HCT116 (cell line): ENCODE measurements around the gene MMD. TPM values are rescaled to one million over a fixed set of nuclear protein-coding genes. Genes with fewer than 3 reads are reported as not detected.
A peak's percentile ranks its signal among the peaks of the same experiment; 100 is the strongest.

Experiments
- ATAC-seq: fragments of 200-7000 bp; cut with Tn5 transposase; 2 replicates; pipeline ENCODE4 v1.9.1; 2020; ENCODE audit warnings: mild to moderate bottlenecking, moderate library complexity
- BruUV-seq: library from RNA; stranded (reverse); fragments of 400-500 nt; replicated peaks from 2 replicates; lab custom pipeline; 2021; lab: Mats Ljungman, UMichigan
- CTCF ChIA-PET: fragments of 300-600 bp; sonication (Branson Sonifier 250); formaldehyde crosslinking; loops from one replicate; lab custom pipeline; 2021; ENCODE audit warnings: antibody characterized with exemption; lab: Charles Lee
- POLR2A ChIA-PET: fragments of 300-600, 350-600 bp; sonication (Branson Sonifier 250); formaldehyde crosslinking; loops from one replicate; lab custom pipeline; 2021; ENCODE audit warnings: antibody characterized with exemption; lab: Charles Lee
- RAD21 ChIA-PET, 2 experiments: fragments of 300-600 bp; sonication (Branson Sonifier 250); formaldehyde crosslinking; loops; one replicate each; lab custom pipeline; 2023; ENCODE audit warnings: low total read pairs in 2 of 2; ENCODE audit not compliant: uncharacterized antibody in 2 of 2, unreplicated experiment in 2 of 2, low non-redundant PET in 1 of 2; lab: Charles Lee
- DNase-seq: peaks from one replicate; pipeline ENCODE4 v3.0.0-alpha.2; 2010; ENCODE audit warnings: low read depth, low spot score
- H2AFZ ChIP-seq: fragments of 200-600 bp; shearing (Covaris generic), sonication (generic); 2 replicates; pipeline ENCODE4 v1.6.1; 2017; ENCODE audit warnings: low read depth, mixed run types, mixed read lengths, antibody characterized with exemption, low read length; ENCODE audit not compliant: poor library complexity, severe bottlenecking
- H3K27ac ChIP-seq: 2 replicates; pipeline ENCODE4 v1.5.1; 2012; ENCODE audit warnings: low read depth, low read length
- H3K27me3 ChIP-seq: fragments of 200-600 bp; sonication (generic); 2 replicates; pipeline ENCODE4 v1.6.1; 2016; ENCODE audit warnings: mixed run types, low read length, mixed read lengths; ENCODE audit not compliant: insufficient read depth
- H3K36me3 ChIP-seq, 2 experiments: fragments of 200-500 bp in 1 of 2; fragments of 200-600 bp in 1 of 2; sonication (Bioruptor generic) in 1 of 2; sonication (generic) in 1 of 2; 2 replicates each; pipeline versions ENCODE4 v1.5.1 to v1.6.1; 2014 to 2016; ENCODE audit warnings: low read length in 2 of 2, inconsistent platforms in 1 of 2, mixed read lengths in 1 of 2, mixed run types in 1 of 2; ENCODE audit not compliant: insufficient read depth in 2 of 2, control insufficient read depth in 1 of 2
- H3K4me1 ChIP-seq, 2 experiments: fragments of 200-600 bp in 1 of 2; sonication (generic) in 1 of 2; 2 replicates each; pipeline versions ENCODE4 v1.5.1 to v1.6.1; 2012 to 2017; ENCODE audit warnings: low read length in 2 of 2, inconsistent platforms in 1 of 2, mild to moderate bottlenecking in 1 of 2, mixed read lengths in 1 of 2, mixed run types in 1 of 2, moderate library complexity in 1 of 2; ENCODE audit not compliant: insufficient read depth in 2 of 2, control insufficient read depth in 1 of 2
- H3K4me2 ChIP-seq: fragments of 200-600 bp; sonication (generic); 2 replicates; pipeline ENCODE4 v1.6.1; 2017; ENCODE audit warnings: mixed run types, low read length, mixed read lengths
- H3K4me3 ChIP-seq, 2 experiments: fragments of 200-600 bp in 1 of 2; sonication (generic) in 1 of 2; replicated peaks in 1 of 2; 2 replicates each; pipeline ENCODE4 v1.5.1; 2011 to 2016; ENCODE audit warnings: low read length in 2 of 2, control low read depth in 1 of 2, low read depth in 1 of 2, mild to moderate bottlenecking in 1 of 2, mixed read lengths in 1 of 2, mixed run types in 1 of 2
- H3K79me2 ChIP-seq: fragments of 200-600 bp; sonication (generic); 2 replicates; pipeline ENCODE4 v1.6.1; 2017; ENCODE audit warnings: mild to moderate bottlenecking, mixed run types, low read length, moderate library complexity, mixed read lengths; ENCODE audit not compliant: insufficient read depth
- H3K9ac ChIP-seq: fragments of 200-600 bp; sonication (generic); 2 replicates; pipeline ENCODE4 v1.6.1; 2016; ENCODE audit warnings: low read length, mixed read lengths
- H3K9me2 ChIP-seq: fragments of 200-600 bp; sonication (generic), shearing (Covaris generic); 2 replicates; pipeline ENCODE4 v1.6.1; 2017; ENCODE audit warnings: mixed run types, mild to moderate bottlenecking, moderate library complexity; ENCODE audit not compliant: insufficient read depth
- H3K9me3 ChIP-seq, 2 experiments: fragments of 200-500 bp in 1 of 2; fragments of 200-600 bp in 1 of 2; sonication (Bioruptor generic) in 1 of 2; sonication (generic) in 1 of 2; 2 replicates each; pipeline ENCODE4 v1.6.1; 2014 to 2017; ENCODE audit warnings: low read length in 2 of 2, mixed read lengths in 2 of 2, inconsistent platforms in 1 of 2, low read depth in 1 of 2, mild to moderate bottlenecking in 1 of 2, mixed run types in 1 of 2, moderate library complexity in 1 of 2; ENCODE audit not compliant: control insufficient read depth in 1 of 2, insufficient read depth in 1 of 2
- H4K20me1 ChIP-seq: fragments of 200-600 bp; sonication (generic), shearing (Covaris generic); 2 replicates; pipeline ENCODE4 v1.6.1; 2017; ENCODE audit warnings: mixed run types, mild to moderate bottlenecking, moderate library complexity; ENCODE audit not compliant: insufficient read depth
- CBX3 ChIP-seq: IDR thresholded peaks from 2 replicates; pipeline ENCODE4 v1.6.1; 2012; ENCODE audit warnings: low read depth
- EGR1 ChIP-seq: IDR thresholded peaks from 2 replicates; pipeline ENCODE4 v1.6.1; 2012; ENCODE audit warnings: low read depth
- ELF1 ChIP-seq: IDR thresholded peaks from 2 replicates; pipeline ENCODE4 v1.6.1; 2012; ENCODE audit warnings: low read depth, borderline replicate concordance
- EZH2 ChIP-seq: fragments of 200-600 bp; sonication (generic); IDR thresholded peaks from 2 replicates; pipeline ENCODE4 v1.6.1; 2017; ENCODE audit warnings: antibody characterized with exemption, mixed run types
- EZH2phosphoT487 ChIP-seq: fragments of 200-600 bp; IDR thresholded peaks from 2 replicates; pipeline ENCODE4 v1.6.1; 2018; ENCODE audit warnings: antibody characterized with exemption, borderline replicate concordance
- JUND ChIP-seq: IDR thresholded peaks from 2 replicates; pipeline ENCODE4 v1.6.1; 2012
- POLR2AphosphoS5 ChIP-seq: IDR thresholded peaks from 2 replicates; pipeline ENCODE4 v1.6.1; 2011; ENCODE audit warnings: mild to moderate bottlenecking, low read depth, low read length, moderate library complexity
- RAD21 ChIP-seq: IDR thresholded peaks from 2 replicates; pipeline ENCODE4 v1.6.1; 2012; ENCODE audit warnings: low read depth, mild to moderate bottlenecking
- SP1 ChIP-seq: IDR thresholded peaks from 2 replicates; pipeline ENCODE4 v1.6.1; 2012; ENCODE audit warnings: low read depth
- TCF7L2 ChIP-seq: IDR thresholded peaks from 2 replicates; pipeline ENCODE4 v1.7.0; 2011; ENCODE audit warnings: borderline replicate concordance, inconsistent platforms; ENCODE audit not compliant: insufficient read depth, insufficient read length; ENCODE audit errors: extremely low read depth
- ZBTB33 ChIP-seq: IDR thresholded peaks from 2 replicates; pipeline ENCODE4 v1.6.1; 2011; ENCODE audit warnings: mild to moderate bottlenecking, low read length, moderate library complexity; ENCODE audit not compliant: insufficient replicate concordance; ENCODE audit errors: extremely low read depth
- intact Hi-C: fragments of 100-400 bp; cut with micrococcal nuclease; formaldehyde crosslinking; loops from 2 replicates; pipeline ENCODE4 v1.10.0; 2022
- total RNA-seq: library from RNA; stranded (reverse); gene quantifications from one replicate; pipeline ENCODE4 v1.2.1, GENCODE V29; 2021; ENCODE audit not compliant: unreplicated experiment
- TF ChIP-seq, protein P1 (sequence below): IDR thresholded peaks from 2 replicates; pipeline ENCODE4 v1.6.1; 2012
- TF ChIP-seq, protein P2 (sequence below), 3 experiments: fragments of 200-600 bp in 1 of 3; sonication (generic) in 1 of 3; IDR thresholded peaks in 2 of 3; conservative IDR thresholded peaks in 1 of 3; 2 replicates each; pipeline ENCODE4 v1.5.1; 2012 to 2017; ENCODE audit warnings: low read depth in 2 of 3, low read length in 2 of 3, antibody characterized with exemption in 1 of 3, borderline replicate concordance in 1 of 3, control low read depth in 1 of 3, mild to moderate bottlenecking in 1 of 3, mixed read lengths in 1 of 3, mixed run types in 1 of 3, moderate library complexity in 1 of 3; ENCODE audit not compliant: insufficient read depth in 1 of 3

MMD gene
- total RNA-seq, 1 experiment from 2014 or later: 21.3 TPM

DNA sequence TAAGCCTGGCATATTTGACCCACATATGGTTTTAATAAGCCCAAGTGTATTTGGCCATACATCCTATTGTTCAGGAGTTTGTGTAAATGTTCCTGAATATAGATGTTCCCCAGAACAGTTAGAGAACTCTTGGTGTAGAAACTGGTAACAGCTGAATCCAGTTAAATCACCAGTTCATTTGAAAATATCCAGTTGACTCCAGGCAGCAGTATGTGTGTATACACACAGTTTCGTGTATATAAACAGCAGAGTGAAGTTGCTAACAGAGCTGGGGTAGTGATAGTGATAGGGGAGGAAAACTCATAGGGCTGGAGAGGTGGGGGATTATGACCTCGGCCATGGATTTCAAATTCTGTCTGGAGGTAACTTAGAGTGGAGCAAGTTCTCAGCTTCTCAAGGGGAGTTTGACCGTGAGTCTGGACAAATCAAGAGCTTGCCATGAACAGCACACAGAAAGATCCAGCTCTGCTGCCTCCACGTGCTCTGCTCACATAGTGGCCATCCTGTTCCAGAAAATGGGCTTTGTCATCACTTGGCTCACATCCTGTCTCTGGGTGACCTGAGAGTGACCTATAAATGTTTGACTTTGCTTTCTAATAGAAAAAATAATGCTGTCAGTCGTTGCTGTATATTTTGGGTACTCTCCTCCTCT is 30.6 kb upstream of the MMD start:
- ChIA-PET RAD21 (no interaction called here), POLR2A (no interaction called here), CTCF (no interaction called here)
- Histone ChIP-seq H3K9me2 (no peaks in the 10 kb centered on the region), H3K27ac (no peak overlapping the region), H3K9me3 (no peaks in the 10 kb centered on the region), H3K4me2 (peak overlapping the region; percentile 21), H3K4me1 (peaks cover 0 to 15% of the 10 kb centered on the region in 2 experiments; a peak in 2 of 4 replicates), H3K27me3 (no peaks in the 10 kb centered on the region), H3K9ac (no peak overlapping the region), H3K79me2 (no peaks in the 10 kb centered on the region), H2AFZ (no peak overlapping the region), H3K36me3 (no peaks in the 10 kb centered on the region), H3K4me3 (no peak overlapping the region), H4K20me1 (no peaks in the 10 kb centered on the region)
- no TSS peak for BruUV-seq
- ATAC-seq (peak; percentile 71), DNase-seq (no peak)
- TF ChIP-seq, protein P1, sequence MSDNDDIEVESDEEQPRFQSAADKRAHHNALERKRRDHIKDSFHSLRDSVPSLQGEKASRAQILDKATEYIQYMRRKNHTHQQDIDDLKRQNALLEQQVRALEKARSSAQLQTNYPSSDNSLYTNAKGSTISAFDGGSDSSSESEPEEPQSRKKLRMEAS: peak; percentile 38; the same call in 1 of the 2 replicates
- TF ChIP-seq POLR2AphosphoS5: no peak
- 0 out of 2 replicates have a peak, but pooled peaks have one; percentile 11 for TF ChIP-seq SP1
- intact Hi-C loops: no loop called here

GRCh38 chr17:55451758-55452138 is 30.1 kb upstream of the MMD start:
- Histone ChIP-seq H3K9me3 (no peaks in the 10 kb centered on the region), H3K79me2 (no peaks in the 10 kb centered on the region), H3K9me2 (no peaks in the 10 kb centered on the region), H3K27me3 (no peaks in the 10 kb centered on the region), H3K36me3 (no peaks in the 10 kb centered on the region), H2AFZ (no peak overlapping the region), H3K27ac (no peak overlapping the region), H3K4me1 (peaks cover 0 to 15% of the 10 kb centered on the region in 2 experiments; a peak in 2 of 4 replicates), H3K9ac (no peak overlapping the region), H3K4me3 (no peak overlapping the region), H4K20me1 (no peaks in the 10 kb centered on the region), H3K4me2 (no peak overlapping the region)
- CTCF ChIA-PET: no interaction called here
- POLR2A ChIA-PET: no interaction called here
- RAD21 ChIA-PET: no interaction called here
- DNase-seq: no peak
- no TSS peak for BruUV-seq
- intact Hi-C loops: no loop called here
- ATAC-seq: no peak
- no peak for TF ChIP-seq EZH2phosphoT487
- TF ChIP-seq, protein P2, sequence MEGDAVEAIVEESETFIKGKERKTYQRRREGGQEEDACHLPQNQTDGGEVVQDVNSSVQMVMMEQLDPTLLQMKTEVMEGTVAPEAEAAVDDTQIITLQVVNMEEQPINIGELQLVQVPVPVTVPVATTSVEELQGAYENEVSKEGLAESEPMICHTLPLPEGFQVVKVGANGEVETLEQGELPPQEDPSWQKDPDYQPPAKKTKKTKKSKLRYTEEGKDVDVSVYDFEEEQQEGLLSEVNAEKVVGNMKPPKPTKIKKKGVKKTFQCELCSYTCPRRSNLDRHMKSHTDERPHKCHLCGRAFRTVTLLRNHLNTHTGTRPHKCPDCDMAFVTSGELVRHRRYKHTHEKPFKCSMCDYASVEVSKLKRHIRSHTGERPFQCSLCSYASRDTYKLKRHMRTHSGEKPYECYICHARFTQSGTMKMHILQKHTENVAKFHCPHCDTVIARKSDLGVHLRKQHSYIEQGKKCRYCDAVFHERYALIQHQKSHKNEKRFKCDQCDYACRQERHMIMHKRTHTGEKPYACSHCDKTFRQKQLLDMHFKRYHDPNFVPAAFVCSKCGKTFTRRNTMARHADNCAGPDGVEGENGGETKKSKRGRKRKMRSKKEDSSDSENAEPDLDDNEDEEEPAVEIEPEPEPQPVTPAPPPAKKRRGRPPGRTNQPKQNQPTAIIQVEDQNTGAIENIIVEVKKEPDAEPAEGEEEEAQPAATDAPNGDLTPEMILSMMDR (IDR thresholded peaks at IDR 0.05 in 2 of 3, conservative IDR thresholded peaks at IDR 0.05 in 1 of 3; ENCODE audit: borderline replicate concordance in 1 of 3, insufficient read depth in 1 of 3, low read depth in 2 of 3, low read length in 2 of 3): no peak
- no peak for TF ChIP-seq RAD21
- TF ChIP-seq JUND: no peak
- no peak for TF ChIP-seq TCF7L2
- no peak for TF ChIP-seq ELF1
- no peak for TF ChIP-seq EGR1
- TF ChIP-seq POLR2AphosphoS5: no peak
- TF ChIP-seq SP1: no peak
- no peak for TF ChIP-seq ZBTB33
- no peak for TF ChIP-seq EZH2
- TF ChIP-seq CBX3: no peak
- TF ChIP-seq, protein P1: no peak
